Upper lobe of left lung (tissue), 4 donors: Measurements from ENCODE around the gene CTDSP1.

ENCODE experiments used
- CTCF ChIP-seq, 6 experiments: fragments of 450-650 bp in 4 of 6; fragments of 200-600 bp in 2 of 6; sonication (generic) in 2 of 6; IDR thresholded peaks; one replicate each; pipeline ENCODE4 v1.5.1; 2016 to 2019; ENCODE audit warnings: antibody characterized with exemption in 6 of 6
- POLR2A ChIP-seq, 4 donors: fragments of 450-650 bp; IDR thresholded peaks; one replicate each; pipeline ENCODE4 v1.5.1; 2016 to 2017; ENCODE audit warnings: antibody characterized with exemption in 4 of 4, mild to moderate bottlenecking in 2 of 4
- POLR2AphosphoS5 ChIP-seq, 2 donors: sonication (generic); formaldehyde crosslinking; IDR thresholded peaks; one replicate each; pipeline ENCODE4 v1.5.1; 2017; ENCODE audit warnings: antibody characterized with exemption in 2 of 2

GRCh38 chr2:218403810-218404209 lies 4.1 kb downstream of the CTDSP1 start:
- TF ChIP-seq POLR2A (IDR thresholded peaks at IDR 0.05) (no peak), CTCF (IDR thresholded peaks at IDR 0.05) (no peak), POLR2AphosphoS5 (IDR thresholded peaks at IDR 0.05) (no peak)
